ENCODE measurements around the gene KIAA1217.

GRCh38 chr10:24405635-24406034, 196.7 kb downstream of the KIAA1217 start:
- no peak for TF ChIP-seq POLR2A (IDR thresholded peaks at IDR 0.05)
- TF ChIP-seq, protein P1, sequence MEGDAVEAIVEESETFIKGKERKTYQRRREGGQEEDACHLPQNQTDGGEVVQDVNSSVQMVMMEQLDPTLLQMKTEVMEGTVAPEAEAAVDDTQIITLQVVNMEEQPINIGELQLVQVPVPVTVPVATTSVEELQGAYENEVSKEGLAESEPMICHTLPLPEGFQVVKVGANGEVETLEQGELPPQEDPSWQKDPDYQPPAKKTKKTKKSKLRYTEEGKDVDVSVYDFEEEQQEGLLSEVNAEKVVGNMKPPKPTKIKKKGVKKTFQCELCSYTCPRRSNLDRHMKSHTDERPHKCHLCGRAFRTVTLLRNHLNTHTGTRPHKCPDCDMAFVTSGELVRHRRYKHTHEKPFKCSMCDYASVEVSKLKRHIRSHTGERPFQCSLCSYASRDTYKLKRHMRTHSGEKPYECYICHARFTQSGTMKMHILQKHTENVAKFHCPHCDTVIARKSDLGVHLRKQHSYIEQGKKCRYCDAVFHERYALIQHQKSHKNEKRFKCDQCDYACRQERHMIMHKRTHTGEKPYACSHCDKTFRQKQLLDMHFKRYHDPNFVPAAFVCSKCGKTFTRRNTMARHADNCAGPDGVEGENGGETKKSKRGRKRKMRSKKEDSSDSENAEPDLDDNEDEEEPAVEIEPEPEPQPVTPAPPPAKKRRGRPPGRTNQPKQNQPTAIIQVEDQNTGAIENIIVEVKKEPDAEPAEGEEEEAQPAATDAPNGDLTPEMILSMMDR (IDR thresholded peaks at IDR 0.05) = no peak
